MG63 (cell line): ENCODE measurements around the gene KLHL3. TPM values are rescaled to one million over a fixed set of nuclear protein-coding genes. Genes with fewer than 3 reads are reported as not detected.

Source experiments
- DNase-seq: peaks from one replicate; pipeline ENCODE4 v3.0.0-alpha.2; 2020
- H3K27me3 ChIP-seq: fragments of 250-450 bp; sonication (Bioruptor Pico); 2 replicates; pipeline ENCODE4 v1.5.1; 2020; ENCODE audit warnings: mild to moderate bottlenecking, moderate library complexity
- H3K36me3 ChIP-seq: fragments of 250-450 bp; sonication (Bioruptor Pico); 2 replicates; pipeline ENCODE4 v1.5.1; 2020; ENCODE audit warnings: mild to moderate bottlenecking, moderate library complexity
- H3K4me3 ChIP-seq: fragments of 250-450 bp; sonication (Bioruptor Pico); 2 replicates; pipeline ENCODE4 v1.5.1; 2020; ENCODE audit warnings: mild to moderate bottlenecking, moderate library complexity
- H3K9me3 ChIP-seq: fragments of 250-450 bp; sonication (Bioruptor Pico); 2 replicates; pipeline ENCODE4 v1.5.1; 2020; ENCODE audit warnings: mild to moderate bottlenecking, moderate library complexity
- total RNA-seq: library from RNA; depleted of rRNA; stranded (reverse); fragments of >200 nt; shearing (Covaris generic); gene quantifications from 2 replicates; pipeline ENCODE4 v1.2.3, GENCODE V29; 2014; ENCODE audit warnings: low replicate concordance; rRNA removed

Gene KLHL3
- total RNA-seq, 1 experiment from 2014 or later = 0.82 TPM

- H3K9me3 ChIP-seq = no peaks in the 10 kb centered on the region
- H3K4me3 ChIP-seq = no peak overlapping the region
- no peaks in the 10 kb centered on the region for H3K36me3 ChIP-seq
- no peaks in the 10 kb centered on the region for H3K27me3 ChIP-seq
- no peak for DNase-seq
Measured at GRCh38 chr5:137573376-137573775, 162.5 kb downstream of the KLHL3 start.

- no peaks in the 10 kb centered on the region for H3K9me3 ChIP-seq
- no peaks in the 10 kb centered on the region for H3K36me3 ChIP-seq
- no peaks in the 10 kb centered on the region for H3K27me3 ChIP-seq
- DNase-seq = no peak
- no peak overlapping the region for H3K4me3 ChIP-seq
Measured at GRCh38 chr5:137572042-137572695, 163.7 kb downstream of the KLHL3 start.

GRCh38 chr5:137570070-137570469, 165.8 kb downstream of the KLHL3 start:
- H3K4me3 ChIP-seq = no peak overlapping the region

More at GRCh38 chr5:137570070-137570469, 165.8 kb downstream of the KLHL3 start:
- Histone ChIP-seq H3K9me3 (no peaks in the 10 kb centered on the region), H3K36me3 (no peaks in the 10 kb centered on the region), H3K27me3 (no peaks in the 10 kb centered on the region)
- DNase-seq = no peak

Other genes starting within 250 kb of the KLHL3 start
- gene SPOCK1, start 236.8 kb downstream of the KLHL3 start, total RNA-seq = 37.9 and 92.3 TPM in 2 replicates
- 58.9 and 81.3 TPM in 2 replicates for gene HNRNPA0, start 18.3 kb upstream of the KLHL3 start, total RNA-seq
- gene MYOT, start 131.8 kb upstream of the KLHL3 start, total RNA-seq = not detected in 2 replicates
- not detected in 2 replicates for gene PKD2L2, start 153.4 kb upstream of the KLHL3 start, total RNA-seq